ENCODE data around the gene ADAMTS17. TPM values are rescaled to one million over a fixed set of nuclear protein-coding genes. Genes with fewer than 3 reads are reported as not detected.

The ADAMTS17 gene
- total and polyA plus RNA-seq, 8 donors, result 0.31 to 14.3 (median 6.3) TPM

DNA sequence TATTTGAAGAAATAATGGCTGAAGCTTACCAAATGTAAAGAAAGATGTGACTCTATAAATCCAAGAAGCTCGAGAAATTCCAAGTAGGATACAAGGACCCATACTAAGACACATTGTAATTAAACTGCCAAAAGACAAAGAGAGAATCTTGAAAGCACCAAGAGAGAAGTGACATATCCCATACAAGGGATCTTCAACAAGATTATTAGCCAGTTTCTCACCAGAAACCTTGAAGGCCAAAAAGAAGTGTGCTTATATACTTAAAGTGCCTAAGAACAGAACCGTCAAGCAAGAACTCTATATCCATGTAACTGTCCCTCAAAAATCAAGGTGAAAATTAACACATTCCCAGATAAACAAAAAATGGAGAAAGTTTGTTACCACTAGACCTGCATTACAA is 220.5 kb downstream of the ADAMTS17 start:
- Histone ChIP-seq H3K27ac (no peak overlapping the region), H3K4me1 (peaks cover 0 to 15% (median 7%) of the 10 kb centered on the region in 4 donors), H3K9me3 (peaks cover 11 to 33% (median 18%) of the 10 kb centered on the region in 4 donors), H3K4me3 (no peak overlapping the region), H3K36me3 (peaks cover 0 to 18% (median 0%) of the 10 kb centered on the region in 4 donors), H3K27me3 (no peaks in the 10 kb centered on the region)
- TF ChIP-seq EP300 (IDR thresholded peaks at IDR 0.05), result no peak
- no peak for TF ChIP-seq POLR2A (IDR thresholded peaks at IDR 0.05)
- TF ChIP-seq, protein P1, sequence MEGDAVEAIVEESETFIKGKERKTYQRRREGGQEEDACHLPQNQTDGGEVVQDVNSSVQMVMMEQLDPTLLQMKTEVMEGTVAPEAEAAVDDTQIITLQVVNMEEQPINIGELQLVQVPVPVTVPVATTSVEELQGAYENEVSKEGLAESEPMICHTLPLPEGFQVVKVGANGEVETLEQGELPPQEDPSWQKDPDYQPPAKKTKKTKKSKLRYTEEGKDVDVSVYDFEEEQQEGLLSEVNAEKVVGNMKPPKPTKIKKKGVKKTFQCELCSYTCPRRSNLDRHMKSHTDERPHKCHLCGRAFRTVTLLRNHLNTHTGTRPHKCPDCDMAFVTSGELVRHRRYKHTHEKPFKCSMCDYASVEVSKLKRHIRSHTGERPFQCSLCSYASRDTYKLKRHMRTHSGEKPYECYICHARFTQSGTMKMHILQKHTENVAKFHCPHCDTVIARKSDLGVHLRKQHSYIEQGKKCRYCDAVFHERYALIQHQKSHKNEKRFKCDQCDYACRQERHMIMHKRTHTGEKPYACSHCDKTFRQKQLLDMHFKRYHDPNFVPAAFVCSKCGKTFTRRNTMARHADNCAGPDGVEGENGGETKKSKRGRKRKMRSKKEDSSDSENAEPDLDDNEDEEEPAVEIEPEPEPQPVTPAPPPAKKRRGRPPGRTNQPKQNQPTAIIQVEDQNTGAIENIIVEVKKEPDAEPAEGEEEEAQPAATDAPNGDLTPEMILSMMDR (IDR thresholded peaks at IDR 0.05), result no peak
- TF ChIP-seq POLR2AphosphoS5 (IDR thresholded peaks at IDR 0.05), result no peak
- DNase-seq, result no peak
- 91 to 94% (median 92%) methylated on average over 2 of the region's 2 CpGs for WGBS, 5 donors
- intact Hi-C loops (cut with DNase I; ENCODE audit: low total_unique reads), result no loop called here

GRCh38 chr15:100120111-100120510 is 221.7 kb downstream of the ADAMTS17 start:
- WGBS, 5 donors, result 78 to 100% (median 90%) methylated on average over 1 of the region's 1 CpG
- Histone ChIP-seq H3K4me3 (no peak overlapping the region), H3K27ac (no peak overlapping the region), H3K4me1 (peaks cover 0 to 9% (median 4%) of the 10 kb centered on the region in 4 donors), H3K27me3 (no peaks in the 10 kb centered on the region), H3K36me3 (peaks cover 0 to 18% (median 0%) of the 10 kb centered on the region in 4 donors), H3K9me3 (peaks cover 11 to 33% (median 18%) of the 10 kb centered on the region in 4 donors)
- intact Hi-C loops (cut with DNase I; ENCODE audit: low total_unique reads), result no loop called here
- TF ChIP-seq POLR2AphosphoS5 (IDR thresholded peaks at IDR 0.05), result no peak
- TF ChIP-seq POLR2A (IDR thresholded peaks at IDR 0.05), result no peak
- TF ChIP-seq, protein P1 (IDR thresholded peaks at IDR 0.05), result no peak
- TF ChIP-seq EP300 (IDR thresholded peaks at IDR 0.05), result no peak
- no peak for DNase-seq

- no peak for DNase-seq
- H3K27ac ChIP-seq, result no peak overlapping the region
- H3K4me3 ChIP-seq, result no peak overlapping the region
- H3K36me3 ChIP-seq, result peaks cover 0 to 18% (median 0%) of the 10 kb centered on the region in 4 donors
- TF ChIP-seq POLR2AphosphoS5 (IDR thresholded peaks at IDR 0.05), result no peak
- H3K27me3 ChIP-seq, result no peaks in the 10 kb centered on the region
- 79 to 96% (median 87%) methylated on average over 9 of the region's 9 CpGs for WGBS, 5 donors
- intact Hi-C loops (cut with DNase I; ENCODE audit: low total_unique reads), result no loop called here
- H3K4me1 ChIP-seq, result peaks cover 8 to 18% (median 14%) of the 10 kb centered on the region in 4 donors
- H3K9me3 ChIP-seq, result peaks cover 11 to 33% (median 18%) of the 10 kb centered on the region in 4 donors
Measured at GRCh38 chr15:100118546-100118945, 223.2 kb downstream of the ADAMTS17 start.

GRCh38 chr15:100116416-100117190 is 225.2 kb downstream of the ADAMTS17 start:
- Histone ChIP-seq H3K36me3 (peaks cover 0 to 10% (median 0%) of the 10 kb centered on the region in 4 donors), H3K27ac (no peak overlapping the region), H3K4me3 (no peak overlapping the region), H3K4me1 (peaks cover 8 to 36% (median 23%) of the 10 kb centered on the region in 4 donors), H3K9me3 (peaks cover 4 to 20% (median 7%) of the 10 kb centered on the region in 4 donors), H3K27me3 (no peaks in the 10 kb centered on the region)
- DNase-seq, result no peak
- WGBS, 5 donors, result 79 to 91% (median 87%) methylated on average over 15 to 17 of the region's 17 CpGs
- no peak for TF ChIP-seq POLR2A (IDR thresholded peaks at IDR 0.05)
- TF ChIP-seq, protein P1 (IDR thresholded peaks at IDR 0.05), result no peak
- no peak for TF ChIP-seq EP300 (IDR thresholded peaks at IDR 0.05)
- no peak for TF ChIP-seq POLR2AphosphoS5 (IDR thresholded peaks at IDR 0.05)
- intact Hi-C loops (cut with DNase I; ENCODE audit: low total_unique reads), result no loop called here

- TF ChIP-seq POLR2A (IDR thresholded peaks at IDR 0.05), result no peak
- no peak for TF ChIP-seq EP300 (IDR thresholded peaks at IDR 0.05)
- no peak for TF ChIP-seq POLR2AphosphoS5 (IDR thresholded peaks at IDR 0.05)
- TF ChIP-seq, protein P1 (IDR thresholded peaks at IDR 0.05), result no peak
- 91 to 94% (median 92%) methylated on average over 6 of the region's 6 CpGs for WGBS, 5 donors
- intact Hi-C loops (cut with DNase I; ENCODE audit: low total_unique reads), result no loop called here
Measured at GRCh38 chr15:100115711-100116090, 226.1 kb downstream of the ADAMTS17 start.

More at GRCh38 chr15:100115711-100116090, 226.1 kb downstream of the ADAMTS17 start:
- Histone ChIP-seq H3K27me3 (no peaks in the 10 kb centered on the region), H3K4me1 (peaks cover 15 to 45% (median 26%) of the 10 kb centered on the region in 4 donors), H3K9me3 (peaks cover 0 to 12% (median under 1%) of the 10 kb centered on the region in 4 donors), H3K27ac (peak overlapping the region in 1 of 5 donors; percentile 80), H3K36me3 (peaks cover 0 to 6% (median 0%) of the 10 kb centered on the region in 4 donors), H3K4me3 (no peak overlapping the region)
- DNase-seq, result no peak
